BLaER1 treated with 17β-estradiol and CSF1 and Interleukin-3, amounts not matched to agents 10 nM and 100 nM (cell line): ENCODE data around the gene MOK.

Source experiments
- H3K27ac ChIP-seq, 11 experiments: shearing (Covaris generic); formaldehyde crosslinking; 2 replicates each; pipeline ENCODE4 v1.8.1; 2022
- H3K27me3 ChIP-seq, 11 experiments: shearing (Covaris generic); formaldehyde crosslinking; 2 replicates each; pipeline ENCODE4 v1.8.1; 2022
- H3K36me3 ChIP-seq, 11 experiments: shearing (Covaris generic); formaldehyde crosslinking; 2 replicates each; pipeline ENCODE4 v1.8.1; 2022
- H3K4me1 ChIP-seq, 10 experiments: shearing (Covaris generic); formaldehyde crosslinking; 2 replicates each; pipeline ENCODE4 v1.8.1; 2022
- H3K4me2 ChIP-seq, 11 experiments: shearing (Covaris generic); formaldehyde crosslinking; 2 replicates each; pipeline ENCODE4 v1.8.1; 2022
- H3K4me3 ChIP-seq, 10 experiments: shearing (Covaris generic); formaldehyde crosslinking; 2 replicates each; pipeline ENCODE4 v1.8.1; 2022
- H3K9ac ChIP-seq, 11 experiments: shearing (Covaris generic); formaldehyde crosslinking; 2 replicates each; pipeline ENCODE4 v1.8.1; 2022
- H3K9me3 ChIP-seq, 11 experiments: shearing (Covaris generic); formaldehyde crosslinking; replicated peaks in 1 of 11; 2 replicates each; pipeline ENCODE4 v1.8.1; 2022
- H4K20me1 ChIP-seq, 11 experiments: shearing (Covaris generic); formaldehyde crosslinking; 2 replicates each; pipeline ENCODE4 v1.8.1; 2022
- Cebpa-rat ChIP-seq, 11 experiments: shearing (Covaris generic); IDR thresholded peaks; 2 replicates each; pipeline ENCODE4 v1.8.1; 2022

The MOK gene

DNA sequence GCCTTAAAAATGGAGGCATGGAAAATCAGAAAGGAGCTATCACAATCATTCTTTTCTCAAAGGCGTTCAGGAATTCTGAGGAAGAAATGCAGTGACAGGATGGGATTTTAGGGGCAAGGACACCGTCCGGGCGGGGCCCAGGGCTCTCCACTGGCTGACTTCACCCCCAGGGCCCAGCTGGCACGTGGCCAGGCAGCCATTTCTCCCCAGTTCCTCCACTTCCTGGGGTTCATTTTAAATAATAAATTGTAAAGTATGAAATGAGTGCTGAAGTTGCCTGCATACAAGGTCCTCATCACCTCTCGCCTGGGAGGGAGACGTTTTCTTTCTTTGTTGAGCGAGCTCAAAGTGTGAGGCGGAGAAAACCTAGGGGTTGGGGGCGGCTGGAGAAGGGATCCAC, 91.5 kb downstream of the MOK start:
- Histone ChIP-seq H3K9ac (no peak overlapping the region), H4K20me1 (peaks cover 58 to 99% (median 82%) of the 10 kb centered on the region in 11 experiments), H3K4me3 (no peak overlapping the region), H3K36me3 (peaks cover 37 to 71% (median 54%) of the 10 kb centered on the region in 11 experiments), H3K4me1 (peaks cover 14 to 40% (median 36%) of the 10 kb centered on the region in 10 experiments), H3K27ac (no peak overlapping the region), H3K4me2 (no peak overlapping the region), H3K27me3 (no peaks in the 10 kb centered on the region), H3K9me3 (no peaks in the 10 kb centered on the region)
- TF ChIP-seq Cebpa-rat (IDR thresholded peaks at IDR 0.05): no peak

- Histone ChIP-seq H3K9ac (no peak overlapping the region), H3K4me1 (peaks cover 14 to 34% (median 30%) of the 10 kb centered on the region in 10 experiments), H3K4me3 (no peak overlapping the region), H3K27me3 (no peaks in the 10 kb centered on the region), H3K27ac (no peak overlapping the region), H3K9me3 (no peaks in the 10 kb centered on the region), H3K36me3 (peaks cover 42 to 73% (median 61%) of the 10 kb centered on the region in 11 experiments), H3K4me2 (no peak overlapping the region), H4K20me1 (peaks cover 52 to 99% (median 82%) of the 10 kb centered on the region in 11 experiments)
- no peak for TF ChIP-seq Cebpa-rat (IDR thresholded peaks at IDR 0.05)
These were observed 92.1 kb downstream of the MOK start for GRCh38 chr14:102212845-102213244.

DNA sequence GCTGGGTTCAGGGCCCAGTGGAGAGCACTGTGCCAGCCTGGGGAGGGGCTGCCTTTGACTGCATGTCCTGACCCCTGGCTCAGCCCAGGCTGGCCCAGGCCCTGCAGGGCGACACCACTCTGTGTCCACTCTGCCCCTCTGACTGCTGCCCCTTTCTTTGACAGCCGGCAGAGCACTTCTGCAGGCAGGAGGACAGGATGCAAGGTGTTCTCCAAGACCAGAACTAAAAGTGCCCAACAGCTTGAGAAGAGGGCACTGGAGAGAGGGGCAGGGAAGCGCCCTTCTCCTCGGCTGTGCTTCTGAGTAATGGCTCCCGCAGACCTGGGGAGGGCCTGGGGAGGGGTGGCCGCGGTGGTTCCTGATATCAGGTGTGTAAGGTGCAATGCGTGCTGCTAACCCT, 92.6 kb downstream of the MOK start:
- Histone ChIP-seq H4K20me1 (peaks cover 48 to 99% (median 82%) of the 10 kb centered on the region in 11 experiments), H3K36me3 (peaks cover 47 to 74% (median 64%) of the 10 kb centered on the region in 11 experiments), H3K9ac (no peak overlapping the region), H3K9me3 (no peaks in the 10 kb centered on the region), H3K27ac (no peak overlapping the region), H3K4me1 (peaks cover 14 to 29% (median 25%) of the 10 kb centered on the region in 10 experiments), H3K4me3 (no peak overlapping the region), H3K4me2 (no peak overlapping the region), H3K27me3 (no peaks in the 10 kb centered on the region)
- no peak for TF ChIP-seq Cebpa-rat (IDR thresholded peaks at IDR 0.05)

GRCh38 chr14:102211240-102211639, 93.7 kb downstream of the MOK start:
- H3K27me3 ChIP-seq: no peaks in the 10 kb centered on the region
- no peak overlapping the region for H3K4me3 ChIP-seq
- no peaks in the 10 kb centered on the region for H3K9me3 ChIP-seq
- no peak for TF ChIP-seq Cebpa-rat (IDR thresholded peaks at IDR 0.05)
- peaks cover 52 to 85% (median 72%) of the 10 kb centered on the region in 11 experiments for H3K36me3 ChIP-seq
- peaks cover 36 to 99% (median 82%) of the 10 kb centered on the region in 11 experiments for H4K20me1 ChIP-seq
- H3K4me2 ChIP-seq: no peak overlapping the region
- no peak overlapping the region for H3K9ac ChIP-seq
- H3K4me1 ChIP-seq: peaks cover 13 to 25% (median 19%) of the 10 kb centered on the region in 10 experiments
- H3K27ac ChIP-seq: no peak overlapping the region

- no peak for TF ChIP-seq Cebpa-rat (IDR thresholded peaks at IDR 0.05)
- Histone ChIP-seq H3K4me1 (peaks cover 6 to 25% (median 15%) of the 10 kb centered on the region in 10 experiments), H3K9ac (no peak overlapping the region), H3K4me3 (no peak overlapping the region), H3K27ac (no peak overlapping the region), H3K9me3 (no peaks in the 10 kb centered on the region), H4K20me1 (peaks cover 29 to 99% (median 81%) of the 10 kb centered on the region in 11 experiments), H3K36me3 (peaks cover 56 to 92% (median 77%) of the 10 kb centered on the region in 11 experiments), H3K4me2 (no peak overlapping the region), H3K27me3 (no peaks in the 10 kb centered on the region)
These were observed 94.4 kb downstream of the MOK start for GRCh38 chr14:102210421-102211042.

DNA sequence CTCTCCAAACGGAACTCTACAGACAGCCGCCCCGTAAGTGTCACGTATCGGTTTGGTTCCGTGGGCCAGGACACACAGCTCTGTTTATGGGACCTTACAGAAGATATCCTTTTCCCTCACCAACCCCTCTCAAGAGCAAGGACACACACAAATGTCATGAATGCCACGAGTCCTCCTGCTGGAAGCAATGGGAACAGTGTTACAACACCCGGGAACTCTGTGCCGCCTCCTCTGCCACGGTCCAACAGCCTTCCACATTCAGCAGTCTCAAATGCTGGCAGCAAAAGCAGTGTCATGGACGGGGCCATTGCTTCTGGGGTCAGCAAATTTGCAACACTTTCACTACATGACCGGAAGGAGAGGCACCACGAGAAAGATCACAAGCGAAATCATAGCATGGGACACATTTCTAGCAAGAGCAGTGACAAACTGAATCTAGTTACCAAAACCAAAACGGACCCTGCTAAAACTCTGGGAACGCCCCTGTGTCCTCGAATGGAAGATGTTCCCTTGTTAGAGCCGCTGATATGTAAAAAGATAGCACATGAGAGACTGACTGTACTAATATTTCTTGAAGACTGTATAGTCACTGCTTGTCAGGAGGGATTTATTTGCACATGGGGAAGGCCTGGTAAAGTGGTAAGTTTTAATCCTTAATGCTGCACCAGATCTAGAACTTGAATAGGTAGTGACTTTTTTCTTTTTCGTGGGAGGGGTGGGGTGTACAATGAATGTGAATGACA, 95.6 kb downstream of the MOK start:
- H3K9ac ChIP-seq: no peak overlapping the region
- no peaks in the 10 kb centered on the region for H3K27me3 ChIP-seq
- no peak overlapping the region for H3K27ac ChIP-seq
- no peaks in the 10 kb centered on the region for H3K9me3 ChIP-seq
- peaks cover 24 to 99% (median 85%) of the 10 kb centered on the region in 11 experiments; a peak in 21 of 22 replicates for H4K20me1 ChIP-seq
- peaks cover 64 to 96% (median 88%) of the 10 kb centered on the region in 11 experiments for H3K36me3 ChIP-seq
- H3K4me1 ChIP-seq: peaks cover 0 to 29% (median 19%) of the 10 kb centered on the region in 10 experiments; a peak in 13 of 20 replicates
- no peak for TF ChIP-seq Cebpa-rat (IDR thresholded peaks at IDR 0.05)
- H3K4me3 ChIP-seq: no peak overlapping the region
- H3K4me2 ChIP-seq: no peak overlapping the region

DNA sequence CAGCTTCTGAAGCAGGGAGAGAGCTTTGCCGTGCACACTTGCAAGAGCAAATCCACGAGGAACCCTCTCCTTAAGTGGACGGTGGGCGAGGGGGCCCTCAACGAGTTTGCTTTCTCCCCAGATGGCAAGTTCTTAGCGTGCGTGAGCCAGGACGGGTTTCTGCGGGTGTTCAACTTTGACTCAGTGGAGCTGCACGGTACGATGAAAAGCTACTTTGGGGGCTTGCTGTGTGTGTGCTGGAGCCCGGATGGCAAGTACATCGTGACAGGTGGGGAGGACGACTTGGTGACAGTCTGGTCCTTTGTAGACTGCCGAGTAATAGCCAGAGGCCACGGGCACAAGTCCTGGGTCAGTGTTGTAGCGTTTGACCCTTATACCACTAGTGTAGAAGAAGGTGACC, 96.2 kb downstream of the MOK start:
- H4K20me1 ChIP-seq: peaks cover 19 to 99% (median 85%) of the 10 kb centered on the region in 11 experiments; a peak in 21 of 22 replicates
- peaks cover 69 to 99% (median 89%) of the 10 kb centered on the region in 11 experiments for H3K36me3 ChIP-seq

DNA sequence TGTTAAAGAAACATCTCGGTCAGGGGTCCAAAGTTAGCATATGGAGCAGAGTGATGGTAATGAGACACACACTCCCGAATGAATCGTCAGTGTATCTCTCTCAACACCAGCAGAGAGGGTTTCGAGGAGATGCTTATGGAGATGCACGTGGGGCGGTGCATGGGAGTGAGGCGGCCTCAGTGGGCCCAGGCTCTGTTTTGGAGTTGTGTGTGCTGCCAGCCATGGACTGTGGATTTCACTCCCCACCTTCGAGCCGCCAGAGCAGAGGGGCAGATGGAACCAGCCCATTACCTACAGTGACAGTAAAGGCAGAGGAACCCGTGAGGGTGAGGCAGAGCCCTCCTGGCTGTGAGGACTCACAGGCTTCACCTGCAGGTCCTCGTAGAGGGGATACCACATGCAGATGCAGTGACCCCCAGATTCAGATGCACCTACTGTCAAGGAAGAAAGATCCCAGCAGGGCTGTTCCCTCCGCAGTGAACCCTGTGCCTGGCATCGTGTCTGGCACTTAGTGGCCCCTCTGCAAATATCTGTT, 97.1 kb downstream of the MOK start:
- no peaks in the 10 kb centered on the region for H3K27me3 ChIP-seq
- 0 out of 22 replicates have a peak overlapping the region, but pooled peaks of 1 of the 11 experiments have one; percentile 11 for H3K27ac ChIP-seq
- peaks cover 14 to 99% (median 85%) of the 10 kb centered on the region in 11 experiments; a peak in 21 of 22 replicates for H4K20me1 ChIP-seq
- no peak overlapping the region for H3K9ac ChIP-seq
- H3K9me3 ChIP-seq: no peaks in the 10 kb centered on the region
- no peak for TF ChIP-seq Cebpa-rat (IDR thresholded peaks at IDR 0.05)
- peaks cover under 1 to 44% (median 34%) of the 10 kb centered on the region in 10 experiments; a peak in 17 of 20 replicates for H3K4me1 ChIP-seq
- H3K36me3 ChIP-seq: peaks cover 74 to 99% (median 86%) of the 10 kb centered on the region in 11 experiments
- H3K4me3 ChIP-seq: no peak overlapping the region
- no peak overlapping the region for H3K4me2 ChIP-seq

More for the DNA sequence above, 96.2 kb downstream of the MOK start:
- H3K4me3 ChIP-seq: no peak overlapping the region
- no peak overlapping the region for H3K4me2 ChIP-seq
- no peak overlapping the region for H3K9ac ChIP-seq
- no peaks in the 10 kb centered on the region for H3K27me3 ChIP-seq
- H3K9me3 ChIP-seq: no peaks in the 10 kb centered on the region
- no peak for TF ChIP-seq Cebpa-rat (IDR thresholded peaks at IDR 0.05)
- H3K4me1 ChIP-seq: peaks cover 0 to 36% (median 26%) of the 10 kb centered on the region in 10 experiments; a peak in 14 of 20 replicates
- no peak overlapping the region for H3K27ac ChIP-seq

- Histone ChIP-seq H4K20me1 (peaks cover 9 to 99% (median 85%) of the 10 kb centered on the region in 11 experiments; a peak in 21 of 22 replicates), H3K4me2 (peak overlapping the region in 4 of 11 experiments; percentile 28 to 97 (median 72); a peak in 6 of 22 replicates), H3K4me3 (no peak overlapping the region), H3K36me3 (peaks cover 68 to 94% (median 80%) of the 10 kb centered on the region in 11 experiments), H3K27ac (peak overlapping the region in 1 of 11 experiments; percentile 94; a peak in 2 of 22 replicates), H3K9ac (0 out of 22 replicates have a peak overlapping the region, but pooled peaks of 1 of the 11 experiments have one; percentile 41), H3K4me1 (peaks cover 10 to 54% (median 44%) of the 10 kb centered on the region in 10 experiments), H3K9me3 (no peaks in the 10 kb centered on the region), H3K27me3 (no peaks in the 10 kb centered on the region)
- no peak for TF ChIP-seq Cebpa-rat (IDR thresholded peaks at IDR 0.05)
These were observed 98.0 kb downstream of the MOK start for GRCh38 chr14:102206918-102207317.
